NAMALWA (cell line): ENCODE data around the gene SUGCT.

ENCODE experiments used
- DNase-seq: peaks from one replicate; pipeline ENCODE4 v3.0.0-alpha.2; 2015; ENCODE audit warnings: low spot score

Gene SUGCT

DNA sequence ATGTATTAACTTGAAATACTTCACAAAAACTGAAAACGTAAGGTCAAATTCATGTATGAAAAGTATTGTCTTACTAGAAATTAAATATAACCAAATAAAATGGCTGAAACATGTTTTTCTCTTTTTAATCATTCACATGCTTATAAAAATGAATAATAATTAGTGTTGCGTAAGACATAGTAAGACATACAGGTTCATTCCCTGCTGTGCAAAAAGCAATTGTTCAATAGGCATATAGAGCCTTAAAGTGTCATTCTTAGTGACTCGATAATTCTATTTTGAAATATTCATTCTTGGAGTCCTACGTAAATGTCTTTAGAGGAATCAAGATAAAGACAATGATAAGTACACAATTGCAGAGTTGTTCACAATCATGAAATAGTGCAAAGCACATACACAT lies 337.1 kb downstream of the SUGCT start:
- DNase-seq, result no peak

DNA sequence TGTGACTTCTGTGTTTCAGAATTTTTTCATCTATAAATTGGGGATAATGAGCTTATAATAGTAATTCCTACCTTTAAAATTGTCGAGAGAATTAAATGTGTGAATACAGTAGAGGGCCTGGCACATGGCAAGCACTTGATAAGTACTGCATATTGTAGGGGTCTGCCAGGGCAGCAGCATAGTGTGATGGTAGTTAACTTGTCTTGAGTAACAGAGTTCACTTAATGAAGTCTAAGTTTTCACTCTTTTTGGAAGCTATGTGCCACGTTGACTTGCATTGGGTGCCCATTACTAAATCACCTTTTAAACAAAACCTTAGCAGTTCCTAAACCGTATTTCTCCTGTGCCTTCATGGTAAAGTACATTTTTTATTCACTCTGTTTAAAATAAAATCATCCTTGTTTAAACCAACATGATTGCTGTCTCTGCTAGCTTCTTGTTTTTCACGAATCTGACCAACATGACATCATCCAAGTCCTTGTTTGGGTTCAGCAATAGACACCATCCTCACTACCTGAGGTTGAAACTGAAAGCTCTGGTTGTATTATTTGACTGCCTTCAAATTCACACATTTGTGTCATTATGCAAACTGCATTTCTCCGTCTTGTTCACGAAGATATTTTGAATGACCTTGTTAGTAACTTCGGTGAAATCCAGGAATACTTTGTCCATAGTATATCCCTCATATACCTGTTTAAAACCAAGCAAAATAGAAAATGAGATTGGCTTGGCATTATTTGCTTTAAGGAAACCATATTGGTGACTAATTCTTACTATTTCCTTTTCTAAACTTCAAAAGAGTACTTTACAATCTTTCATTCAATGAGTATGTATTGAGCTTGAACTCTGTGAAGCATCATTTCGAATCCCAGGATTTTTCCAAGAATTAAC lies 340.2 kb downstream of the SUGCT start:
- DNase-seq, result no peak

DNA sequence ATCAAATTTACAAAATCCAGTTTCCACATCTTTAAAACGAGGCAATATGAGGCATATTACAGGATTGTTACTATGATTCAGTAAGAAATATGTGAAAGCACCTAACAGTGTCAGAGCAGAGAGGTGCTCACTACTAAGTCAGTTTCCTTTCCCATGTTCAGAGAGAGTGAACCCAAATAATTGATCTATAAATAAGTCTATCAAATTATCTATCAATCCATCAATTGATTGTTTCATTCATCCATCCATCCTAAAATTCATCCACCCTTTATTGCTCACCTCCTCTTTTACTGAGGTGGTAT lies 340.8 kb downstream of the SUGCT start:
- DNase-seq, result no peak

DNA sequence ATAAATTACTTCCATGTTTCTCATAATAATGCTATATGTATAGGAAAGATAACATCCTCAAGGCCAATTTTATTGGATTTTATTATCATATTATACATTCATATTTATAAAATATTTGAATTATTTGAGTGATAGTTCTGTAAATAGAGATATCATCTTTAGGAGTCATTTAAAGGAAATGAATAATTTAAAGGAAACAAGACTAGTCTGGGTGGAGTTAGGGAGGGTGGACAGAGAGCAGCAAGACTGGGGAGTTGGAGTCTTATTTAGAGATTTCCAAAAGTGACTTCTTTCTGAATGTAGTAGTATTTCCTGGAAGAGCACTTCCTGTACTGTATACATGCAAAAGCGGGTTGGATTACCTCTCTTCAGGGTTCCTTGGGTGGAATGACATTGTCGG lies 342.3 kb downstream of the SUGCT start:
- no peak for DNase-seq

DNA sequence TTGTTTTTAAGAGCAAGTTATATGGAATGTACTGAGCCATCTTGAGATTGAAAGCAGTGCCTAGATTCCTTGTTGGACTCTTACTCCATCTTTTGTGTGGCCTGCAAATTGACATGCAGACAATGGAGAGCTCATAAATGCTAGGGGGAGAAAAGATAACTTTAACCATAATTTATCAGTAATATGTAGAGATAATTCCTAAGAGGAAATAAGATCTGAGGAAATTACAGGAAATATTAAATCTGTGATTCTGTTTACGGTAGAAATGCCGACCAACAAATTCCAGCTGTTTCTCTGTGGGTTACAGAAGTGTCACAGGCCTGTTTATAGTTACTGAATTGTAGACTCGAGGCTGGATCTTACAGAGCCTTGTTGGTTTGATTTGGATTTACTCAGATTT lies 348.0 kb downstream of the SUGCT start:
- no peak for DNase-seq

DNA sequence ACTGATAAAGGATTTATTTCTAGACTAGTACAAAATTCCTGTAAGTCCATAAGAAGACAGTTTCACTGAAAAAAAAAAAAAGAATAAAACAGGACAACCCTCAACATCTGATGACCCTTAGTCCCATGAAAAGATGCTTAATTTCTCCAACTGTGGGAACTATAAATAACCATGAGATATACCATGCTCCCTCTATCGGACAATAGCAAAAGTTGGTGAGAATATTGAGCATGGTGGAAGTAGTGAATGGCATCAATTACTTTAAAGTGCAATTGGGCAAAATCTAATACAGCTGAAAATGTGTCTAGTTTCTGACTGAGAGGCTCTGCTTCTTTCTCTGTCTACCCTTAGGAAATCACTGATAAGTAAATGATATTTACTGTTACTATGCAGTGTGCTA lies 348.8 kb downstream of the SUGCT start:
- DNase-seq, result no peak

DNA sequence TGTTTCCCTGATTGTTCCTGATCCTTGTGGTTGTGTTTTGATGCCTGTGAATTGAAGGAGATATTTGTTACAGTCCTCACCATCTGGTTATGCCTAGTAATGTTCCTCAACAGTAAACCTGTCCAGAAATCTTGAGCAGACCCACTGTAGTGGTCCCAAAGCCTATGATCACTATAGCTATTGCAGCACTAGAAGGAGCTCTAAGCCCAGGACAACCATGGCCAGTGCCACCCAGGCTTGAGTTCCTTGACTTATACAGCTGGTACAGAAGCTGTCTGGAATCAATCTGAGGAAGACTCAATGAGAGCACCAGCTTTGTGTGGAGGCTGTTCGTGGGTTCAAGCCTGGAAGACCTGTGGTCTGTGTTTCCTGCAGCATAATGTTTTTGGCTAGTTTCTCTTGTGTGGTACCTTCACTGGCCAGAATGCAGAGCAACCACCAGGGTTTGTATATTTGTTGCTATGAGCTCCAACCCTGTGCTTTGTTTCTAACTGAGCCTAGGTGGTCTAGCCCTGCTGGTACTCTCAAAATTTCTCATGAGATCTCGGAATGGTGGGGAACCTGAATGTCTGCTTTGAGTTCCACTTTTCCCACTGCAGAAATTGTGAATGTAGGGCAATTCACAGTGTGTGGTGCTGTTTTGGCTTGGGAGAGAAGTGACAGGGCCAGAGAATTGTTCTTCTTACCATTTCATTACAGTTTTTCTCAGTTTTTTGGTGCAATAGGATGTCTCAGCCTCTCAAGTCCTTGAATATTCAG lies 355.2 kb downstream of the SUGCT start:
- DNase-seq, result no peak

DNA sequence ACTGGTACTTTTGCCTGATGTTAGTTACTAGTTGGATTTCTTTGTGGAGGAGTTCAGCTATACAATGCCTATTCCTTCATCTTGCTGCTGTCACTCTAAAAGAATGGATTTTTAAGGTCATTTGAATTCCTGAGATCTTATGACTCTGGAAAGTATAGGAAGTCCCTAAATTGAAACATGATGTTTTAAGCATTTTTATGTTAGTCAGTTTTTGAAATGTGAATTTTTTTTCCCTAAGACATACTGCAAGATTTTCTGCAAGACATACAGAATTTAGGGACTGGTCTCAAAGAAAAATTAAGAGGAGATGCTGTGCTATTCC lies 355.8 kb downstream of the SUGCT start:
- no peak for DNase-seq

DNA sequence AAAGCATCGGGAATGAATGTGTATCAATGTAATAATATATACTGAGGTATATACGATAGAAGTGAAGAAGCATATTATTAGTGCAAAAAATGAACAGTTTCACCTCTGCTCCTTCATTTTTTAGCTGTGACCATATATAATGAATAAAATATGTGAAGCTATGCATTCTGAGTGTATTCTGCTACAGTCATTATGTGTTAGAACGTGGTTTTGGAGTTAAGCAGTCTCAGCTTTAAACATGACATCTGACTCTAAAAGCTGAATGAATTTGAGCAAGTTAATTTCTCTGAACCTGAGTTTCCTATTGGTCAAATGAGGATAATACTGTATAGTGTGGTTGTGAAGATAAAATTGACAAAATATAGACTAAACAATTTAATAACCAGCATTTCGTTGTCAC lies 358.1 kb downstream of the SUGCT start:
- DNase-seq, result no peak

DNA sequence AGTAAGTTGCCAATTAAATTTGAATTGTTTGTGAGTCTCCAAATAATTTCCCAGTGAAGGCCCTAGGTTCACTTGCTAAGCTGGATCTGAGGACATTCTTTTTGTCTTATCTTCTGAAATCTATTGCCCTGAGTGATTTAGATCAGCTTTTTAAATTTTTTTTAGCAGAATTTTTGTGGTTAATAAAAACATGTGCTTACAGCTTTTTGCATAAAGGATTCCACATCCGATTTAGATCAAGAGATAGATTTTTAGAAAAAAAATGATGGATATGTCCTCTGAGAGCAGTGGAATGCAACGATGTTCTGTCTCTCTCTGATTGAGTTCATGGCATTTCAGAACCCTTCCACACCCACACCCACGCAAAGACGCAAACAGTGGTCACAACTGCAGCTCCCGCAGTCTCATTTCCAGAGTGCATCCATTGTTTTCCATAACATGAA lies 358.8 kb downstream of the SUGCT start:
- no peak for DNase-seq

DNA sequence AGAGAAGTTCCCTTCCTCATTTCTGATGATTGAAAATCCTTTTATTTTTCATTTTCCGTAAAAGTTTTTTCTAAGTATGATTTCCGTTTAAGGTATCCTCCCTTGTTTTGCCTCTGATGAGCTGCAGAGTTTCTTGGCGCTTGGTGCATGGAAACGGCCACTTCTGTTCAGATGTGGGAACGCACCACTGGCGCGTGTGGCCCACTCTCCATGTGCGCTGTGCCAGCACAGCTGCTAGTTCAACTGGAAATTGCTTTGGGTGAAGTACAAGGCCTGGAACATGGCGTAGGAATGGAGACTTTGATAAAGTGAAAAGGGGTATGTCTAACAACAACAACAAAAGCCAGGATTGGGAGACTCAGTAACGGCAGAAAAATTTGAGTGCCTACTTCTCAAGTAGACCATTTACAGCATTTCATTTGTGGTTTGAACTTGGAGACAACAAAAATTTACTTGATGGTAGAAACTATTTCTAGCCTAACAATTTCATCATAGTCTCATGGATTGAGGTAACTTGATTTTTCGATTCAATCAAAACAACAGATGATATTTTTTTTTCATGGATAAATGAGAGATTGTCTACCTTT lies 364.2 kb downstream of the SUGCT start:
- no peak for DNase-seq

DNA sequence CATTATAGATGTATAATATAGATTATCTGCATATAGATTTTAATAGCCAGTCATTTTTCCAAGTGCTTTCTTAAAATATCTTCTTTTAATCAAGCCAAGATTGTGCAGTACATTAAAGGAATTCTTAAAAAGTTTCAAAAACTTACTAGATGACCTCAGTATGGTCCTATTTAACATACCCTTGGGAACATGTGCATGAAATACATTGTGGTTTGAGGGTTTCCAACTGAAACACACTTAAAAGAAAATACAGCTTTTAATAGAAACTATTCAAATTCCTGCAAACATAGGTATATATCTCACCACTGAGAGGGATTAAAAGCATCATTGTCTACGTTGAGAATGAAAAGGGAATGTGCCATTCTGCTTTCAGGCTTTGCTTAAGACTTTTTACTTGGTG lies 364.9 kb downstream of the SUGCT start:
- DNase-seq, result no peak

DNA sequence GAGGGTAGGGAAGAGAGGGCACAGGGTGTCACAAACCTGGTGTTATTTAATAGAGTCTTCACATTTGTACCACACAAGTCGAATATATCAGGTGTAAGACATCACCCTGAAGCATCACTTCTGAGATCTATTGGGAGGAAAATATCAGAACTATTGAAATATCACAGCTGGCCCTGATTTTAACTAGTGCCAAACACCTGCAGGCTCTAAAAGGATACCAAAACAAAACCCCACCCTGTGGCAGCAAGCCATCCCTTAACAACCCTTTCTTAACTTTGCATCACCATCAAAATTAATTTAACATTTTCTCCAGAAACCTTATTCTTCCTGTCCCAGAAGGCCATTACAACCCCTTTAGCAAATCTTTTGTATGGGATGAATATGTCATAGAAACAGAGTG lies 365.4 kb downstream of the SUGCT start:
- no peak for DNase-seq

DNA sequence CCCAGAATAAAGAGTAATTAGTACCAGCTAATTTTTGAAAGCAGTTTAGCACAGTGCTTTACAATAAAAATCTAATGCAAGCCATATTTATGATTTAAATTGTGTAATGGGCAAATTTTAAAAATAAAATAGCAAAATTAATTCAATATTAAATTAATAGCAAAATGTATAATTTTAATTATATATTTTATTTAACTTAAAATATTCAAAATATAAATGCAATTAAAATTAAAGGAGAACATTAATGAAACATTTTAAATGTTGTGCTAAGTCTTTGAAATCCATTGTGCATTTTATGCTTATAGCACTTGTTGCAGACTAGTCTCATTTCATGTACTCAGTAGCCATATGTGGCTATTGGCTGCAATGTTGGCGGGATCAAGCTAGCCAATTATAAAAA lies 367.6 kb downstream of the SUGCT start:
- DNase-seq, result no peak

DNA sequence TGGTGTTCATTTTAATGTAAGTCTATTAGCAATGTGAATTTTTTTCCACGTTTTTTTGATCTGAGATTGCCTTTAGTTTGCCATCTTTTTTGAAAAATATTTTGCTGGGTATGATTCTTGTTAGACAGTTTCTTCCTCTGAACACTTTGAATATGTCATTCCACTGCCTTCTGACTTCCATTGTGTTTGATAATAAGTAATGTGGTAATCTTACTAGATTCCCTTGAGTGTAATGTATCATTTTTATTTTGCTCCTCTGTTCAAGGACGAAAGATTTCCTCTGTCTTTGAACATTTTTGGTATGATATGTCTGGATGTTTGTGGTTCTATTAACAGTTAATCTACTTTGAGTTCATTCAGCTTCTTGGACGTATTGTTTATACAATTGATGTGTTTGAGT lies 371.4 kb downstream of the SUGCT start:
- no peak for DNase-seq

DNA sequence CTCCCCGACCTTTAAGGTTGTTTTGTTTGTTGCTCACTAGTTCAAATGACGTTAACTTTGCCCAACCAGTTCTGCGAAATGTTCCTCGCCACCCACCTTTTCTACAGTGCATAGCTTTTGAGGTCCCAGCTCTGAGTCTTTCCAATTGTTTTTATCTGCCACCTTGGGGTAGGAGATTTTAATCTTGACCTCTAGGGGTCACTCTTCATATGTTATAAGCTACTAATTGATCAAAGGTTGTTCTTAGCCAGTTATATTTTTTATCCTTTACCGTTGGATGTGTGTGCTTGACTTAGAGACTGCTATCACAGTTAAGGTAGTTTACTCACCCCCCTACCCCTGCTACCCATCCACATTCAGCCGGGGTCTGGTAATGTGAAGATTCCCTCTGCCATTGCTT lies 372.4 kb downstream of the SUGCT start:
- peak; percentile 61 for DNase-seq

DNA sequence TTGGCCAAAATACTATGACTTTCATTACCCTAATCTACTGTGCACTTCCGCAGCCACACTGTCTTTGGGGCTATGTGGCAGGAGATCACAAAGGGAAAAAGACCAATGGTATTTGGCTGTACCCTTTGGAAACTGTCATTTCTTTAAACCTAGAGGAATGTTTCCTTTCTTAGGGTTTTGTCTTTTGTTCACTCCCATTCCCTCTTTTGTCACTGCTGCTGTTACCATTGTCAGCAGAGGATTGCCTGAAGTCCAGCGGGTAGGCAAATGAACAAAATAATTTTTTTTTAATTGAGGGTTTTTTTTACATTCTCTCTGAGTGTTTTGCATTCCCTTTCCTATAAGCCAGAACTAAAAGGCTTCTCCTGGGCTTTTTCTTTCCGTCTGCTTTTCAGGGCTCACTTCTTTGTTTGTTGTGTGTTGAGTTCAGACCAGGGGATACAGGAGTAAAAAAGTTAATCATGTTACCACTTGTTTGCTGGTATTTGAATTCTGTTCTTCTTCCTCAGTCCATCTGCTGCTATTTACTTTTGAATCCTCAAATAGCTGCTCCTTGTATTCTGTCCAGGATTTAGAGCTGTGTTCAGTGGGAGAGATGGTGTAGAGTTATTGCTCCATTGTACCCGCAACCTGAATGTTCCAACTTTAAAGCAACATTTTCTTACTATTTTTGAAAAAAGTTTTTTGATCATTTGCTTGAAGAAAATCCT lies 374.6 kb downstream of the SUGCT start:
- no peak for DNase-seq

DNA sequence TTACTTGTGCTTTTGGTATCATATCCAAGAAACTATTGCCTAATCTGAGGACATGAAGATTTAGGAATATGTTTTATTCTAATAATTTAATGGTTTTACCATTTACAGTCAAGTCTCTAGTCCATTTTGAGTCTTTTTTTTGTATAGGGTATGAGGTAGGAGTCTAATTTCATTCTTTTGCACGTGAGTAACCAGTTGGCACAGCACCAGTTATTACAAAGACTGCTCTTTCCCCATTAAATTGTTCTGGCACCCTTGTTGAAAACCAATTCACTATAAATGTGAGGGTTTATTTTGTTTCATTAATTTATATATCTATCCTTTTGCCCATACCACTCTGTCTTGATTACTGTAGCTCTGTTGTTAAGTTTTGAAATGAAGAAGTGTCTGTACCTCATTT lies 381.6 kb downstream of the SUGCT start:
- no peak for DNase-seq

DNA sequence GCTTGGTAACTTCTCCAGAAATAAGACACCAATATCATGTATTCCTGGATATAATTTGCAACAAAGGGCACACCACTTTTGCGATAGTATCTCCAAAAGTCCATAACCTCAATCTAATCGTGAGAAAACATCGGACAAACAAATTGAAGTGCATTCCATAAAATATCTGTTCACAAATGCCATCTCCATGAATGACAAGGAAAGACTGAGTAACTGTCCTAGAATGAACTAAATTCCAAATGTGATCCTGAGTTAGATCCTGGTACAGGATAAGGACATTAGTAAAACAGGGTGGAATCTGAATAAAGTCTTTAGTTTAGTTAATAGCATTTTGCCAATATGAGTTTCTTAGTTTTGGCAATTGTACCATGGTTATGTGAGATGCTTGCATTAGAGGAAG lies 384.2 kb downstream of the SUGCT start:
- no peak for DNase-seq

DNA sequence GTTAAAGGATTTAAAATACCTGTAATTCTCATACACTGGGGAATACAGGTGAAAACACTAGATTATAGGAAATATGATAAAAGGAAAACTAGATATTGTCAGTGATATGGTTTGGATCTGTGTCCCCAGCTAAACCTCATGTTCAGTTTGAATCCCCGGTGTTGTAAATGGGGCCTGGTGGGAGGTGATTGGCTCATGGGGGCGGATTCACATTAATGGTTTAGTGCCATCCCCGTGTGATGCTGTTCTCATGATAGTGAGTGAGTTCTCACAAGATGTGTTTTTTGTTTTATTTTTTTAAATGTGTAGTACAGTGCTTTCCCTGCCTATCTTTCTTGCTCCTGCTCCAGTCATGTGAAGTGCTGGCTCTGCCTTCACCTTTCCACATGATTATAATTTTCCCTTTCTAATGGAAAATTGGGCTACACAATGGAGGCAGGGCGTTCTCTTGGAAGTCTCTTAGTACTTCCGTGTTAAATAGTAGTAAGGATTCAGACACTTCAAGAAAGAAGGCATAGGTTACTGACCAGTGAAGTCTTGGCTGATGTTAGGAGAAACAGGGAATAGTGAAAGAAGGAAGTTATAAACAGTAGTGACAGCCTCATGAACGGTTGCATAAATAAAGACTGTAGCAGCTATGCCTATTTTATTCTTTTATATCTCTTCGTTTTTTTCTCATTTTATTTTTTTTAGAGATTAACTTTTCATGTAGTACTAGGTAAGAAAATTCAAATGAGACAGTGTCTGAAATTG lies 386.4 kb downstream of the SUGCT start:
- no peak for DNase-seq

DNA sequence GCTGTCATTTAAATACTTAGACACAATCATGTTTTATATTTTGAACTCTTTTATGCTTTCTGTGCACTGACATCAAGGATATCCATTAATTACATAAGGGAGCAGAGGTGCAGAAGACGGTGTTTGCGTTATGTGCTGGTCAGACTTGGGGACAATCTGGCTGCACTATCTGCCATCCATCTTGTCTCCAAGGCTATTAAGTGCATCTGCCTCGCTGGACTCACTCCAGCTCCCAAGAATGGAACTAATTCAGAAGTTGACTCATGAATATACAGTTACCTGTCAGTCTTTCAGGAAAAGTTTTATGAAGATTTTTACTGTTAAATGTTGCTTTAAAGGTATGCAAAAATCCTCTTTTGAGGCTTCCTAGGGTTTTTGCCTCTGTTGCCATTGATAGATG lies 391.0 kb downstream of the SUGCT start:
- DNase-seq, result no peak
